ENCODE data around the gene RBPJ. TPM values are rescaled to one million over a fixed set of nuclear protein-coding genes. Genes with fewer than 3 reads are reported as not detected.

Gene RBPJ
- total RNA-seq, 1 experiment from 2014 or later = 33.7 TPM

GRCh38 chr4:26317766-26318165, 3.0 kb upstream of the RBPJ start:
- Histone ChIP-seq H3K27me3 (ENCODE audit: control insufficient read depth, insufficient read depth, low read length) (no peaks in the 10 kb centered on the region), H3K9me3 (ENCODE audit: control insufficient read depth, insufficient read depth, low read depth, low read length) (no peaks in the 10 kb centered on the region), H3K4me1 (ENCODE audit: control insufficient read depth, insufficient read depth, low read length) (no peaks in the 10 kb centered on the region), H3K27ac (ENCODE audit: low read length) (no peak overlapping the region), H3K4me3 (ENCODE audit: low read depth in 2 of 2, low read length in 2 of 2) (no peak overlapping the region), H3K36me3 (ENCODE audit: control insufficient read depth, insufficient read depth, low read length) (no peaks in the 10 kb centered on the region; the same call in 1 of the 2 replicates)
- intact Hi-C loops (cut with micrococcal nuclease; ENCODE audit: unreplicated experiment) (no loop called here), in situ Hi-C loops (cut with HindIII; ENCODE audit: low pct_unique_long_range_greater_than_20kb, low sequenced_read_pairs) (no loop called here)
- no TSS peak for BruUV-seq (replicated peaks)
- ChIA-PET CTCF (no interaction called here), POLR2A (no interaction called here)
- no peak for TF ChIP-seq POLR2AphosphoS5 (IDR thresholded peaks at IDR 0.05; ENCODE audit: low read depth, low read length)
- DNase-seq (ENCODE audit: low read depth, low spot score) (no peak), ATAC-seq (no peak)

DNA sequence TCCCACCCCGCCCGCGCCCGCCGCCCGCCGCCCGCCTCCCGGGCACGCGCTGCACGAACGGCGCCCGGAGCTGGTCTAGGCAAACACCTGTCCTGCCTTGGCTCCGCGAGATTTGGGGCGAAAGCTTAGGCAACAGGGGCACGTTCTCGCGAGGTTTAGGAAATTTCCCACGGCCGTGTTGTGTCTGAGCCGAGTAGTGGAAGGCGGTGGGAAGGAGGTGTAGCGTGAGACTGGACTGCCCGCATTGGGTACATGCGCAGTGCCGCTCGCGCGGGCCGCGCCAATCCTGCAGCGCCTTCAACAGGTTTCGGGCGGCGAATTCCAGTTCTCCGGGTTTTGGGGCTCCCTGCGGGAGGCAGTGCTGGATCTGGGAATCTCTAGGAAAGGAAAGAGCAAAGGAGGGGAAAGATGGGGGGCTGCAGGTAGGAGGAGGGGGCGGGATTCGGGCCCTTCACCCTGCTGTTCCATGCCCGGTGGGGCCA, 1.3 kb upstream of the RBPJ start:
- ATAC-seq = peak; percentile 88
- peak; percentile 96 for DNase-seq (ENCODE audit: low read depth, low spot score)
- ChIA-PET POLR2A (interaction anchor here (0.6 kb wide), 1 partner anchor 66 kb away, joined by 7 read pairs; no protein-coding TSS in a partner anchor), CTCF (interaction anchor here (0.5 kb wide), 1 partner anchor 924 kb away, joined by 3 read pairs; no protein-coding TSS in a partner anchor)
- H3K27me3 ChIP-seq (ENCODE audit: control insufficient read depth, insufficient read depth, low read length) = no peaks in the 10 kb centered on the region
- no TSS peak for BruUV-seq (replicated peaks)
- H3K9me3 ChIP-seq (ENCODE audit: control insufficient read depth, insufficient read depth, low read depth, low read length) = no peaks in the 10 kb centered on the region
- in situ Hi-C loops (cut with HindIII; ENCODE audit: low pct_unique_long_range_greater_than_20kb, low sequenced_read_pairs) (no loop called here), intact Hi-C loops (cut with micrococcal nuclease; ENCODE audit: unreplicated experiment) (no loop called here)
- peak overlapping the region; percentile 78 to 91 for H3K4me3 ChIP-seq (ENCODE audit: low read depth in 2 of 2, low read length in 2 of 2)
- H3K27ac ChIP-seq (ENCODE audit: low read length) = peak overlapping the region; percentile 84; the same call in 1 of the 2 replicates
- peaks cover 4% of the 10 kb centered on the region for H3K4me1 ChIP-seq (ENCODE audit: control insufficient read depth, insufficient read depth, low read length)
- no peak; the same call in 1 of the 2 replicates for TF ChIP-seq POLR2AphosphoS5 (IDR thresholded peaks at IDR 0.05; ENCODE audit: low read depth, low read length)
- TF ChIP-seq, protein P1, sequence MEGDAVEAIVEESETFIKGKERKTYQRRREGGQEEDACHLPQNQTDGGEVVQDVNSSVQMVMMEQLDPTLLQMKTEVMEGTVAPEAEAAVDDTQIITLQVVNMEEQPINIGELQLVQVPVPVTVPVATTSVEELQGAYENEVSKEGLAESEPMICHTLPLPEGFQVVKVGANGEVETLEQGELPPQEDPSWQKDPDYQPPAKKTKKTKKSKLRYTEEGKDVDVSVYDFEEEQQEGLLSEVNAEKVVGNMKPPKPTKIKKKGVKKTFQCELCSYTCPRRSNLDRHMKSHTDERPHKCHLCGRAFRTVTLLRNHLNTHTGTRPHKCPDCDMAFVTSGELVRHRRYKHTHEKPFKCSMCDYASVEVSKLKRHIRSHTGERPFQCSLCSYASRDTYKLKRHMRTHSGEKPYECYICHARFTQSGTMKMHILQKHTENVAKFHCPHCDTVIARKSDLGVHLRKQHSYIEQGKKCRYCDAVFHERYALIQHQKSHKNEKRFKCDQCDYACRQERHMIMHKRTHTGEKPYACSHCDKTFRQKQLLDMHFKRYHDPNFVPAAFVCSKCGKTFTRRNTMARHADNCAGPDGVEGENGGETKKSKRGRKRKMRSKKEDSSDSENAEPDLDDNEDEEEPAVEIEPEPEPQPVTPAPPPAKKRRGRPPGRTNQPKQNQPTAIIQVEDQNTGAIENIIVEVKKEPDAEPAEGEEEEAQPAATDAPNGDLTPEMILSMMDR (IDR thresholded peaks at IDR 0.05) = peak; percentile 30
- no peaks in the 10 kb centered on the region; the same call in 1 of the 2 replicates for H3K36me3 ChIP-seq (ENCODE audit: control insufficient read depth, insufficient read depth, low read length)

- in situ Hi-C loops (cut with HindIII; ENCODE audit: low pct_unique_long_range_greater_than_20kb, low sequenced_read_pairs) (no loop called here), intact Hi-C loops (cut with micrococcal nuclease; ENCODE audit: unreplicated experiment) (loop anchor here (10.0 kb wide), 1 partner anchor 255 kb away; no protein-coding TSS in a partner anchor)
- TF ChIP-seq TCF7L2 (IDR thresholded peaks at IDR 0.05; ENCODE audit: low read depth, low read length) = peak; percentile 80
- no peak for TF ChIP-seq SIN3A (IDR thresholded peaks at IDR 0.05; ENCODE audit: borderline replicate concordance, insufficient read depth, low read depth, low read length)
These were observed 771 bp upstream of the RBPJ start for GRCh38 chr4:26319949-26320537.

More at GRCh38 chr4:26319949-26320537, 771 bp upstream of the RBPJ start:
- Histone ChIP-seq H3K27me3 (ENCODE audit: control insufficient read depth, insufficient read depth, low read length) (no peaks in the 10 kb centered on the region), H3K36me3 (ENCODE audit: control insufficient read depth, insufficient read depth, low read length) (no peaks in the 10 kb centered on the region; the same call in 1 of the 2 replicates), H3K4me1 (ENCODE audit: control insufficient read depth, insufficient read depth, low read length) (peaks cover 9% of the 10 kb centered on the region), H3K4me3 (ENCODE audit: low read depth in 2 of 2, low read length in 2 of 2) (peak overlapping the region; percentile 78 to 91), H3K9me3 (ENCODE audit: control insufficient read depth, insufficient read depth, low read depth, low read length) (no peaks in the 10 kb centered on the region), H3K27ac (ENCODE audit: low read length) (peak overlapping the region; percentile 84)
- ChIA-PET CTCF (interaction anchor here (0.5 kb wide), 1 partner anchor 923 kb away, joined by 3 read pairs; no protein-coding TSS in a partner anchor), POLR2A (no interaction called here)
- no TSS peak for BruUV-seq (replicated peaks)
- no peak for DNase-seq (ENCODE audit: low read depth, low spot score)
- peak; percentile 15 for ATAC-seq

Data from Panc1 (cell line).